MM.1S (cell line): ENCODE results near the gene MYOG.

ENCODE experiments used
- DNase-seq: peaks from one replicate; pipeline ENCODE4 v3.0.0-alpha.2; 2015
- H2AFZ ChIP-seq: fragments of 300-600 bp; sonication (generic); 2 replicates; pipeline ENCODE4 v1.6.0; 2016; ENCODE audit warnings: antibody characterized with exemption, low read length
- H3F3A ChIP-seq: fragments of 300-600 bp; sonication (generic); 2 replicates; pipeline ENCODE4 v1.6.1; 2016; ENCODE audit warnings: mild to moderate bottlenecking, antibody characterized with exemption, low read length, moderate library complexity, mixed read lengths; ENCODE audit not compliant: insufficient read depth
- H3K27ac ChIP-seq: fragments of 300-600 bp; sonication (generic); 2 replicates; pipeline ENCODE4 v1.5.1; 2016; ENCODE audit warnings: mild to moderate bottlenecking, low read length
- H3K27me3 ChIP-seq: fragments of 300-600 bp; sonication (generic); replicated peaks from 2 replicates; pipeline ENCODE4 v1.6.0; 2016; ENCODE audit warnings: low read length; ENCODE audit not compliant: insufficient read depth
- H3K36me3 ChIP-seq: fragments of 300-600 bp; sonication (generic); replicated peaks from 2 replicates; pipeline ENCODE4 v1.6.1; 2016; ENCODE audit warnings: mild to moderate bottlenecking, low read length, mixed read lengths; ENCODE audit not compliant: insufficient read depth
- H3K4me1 ChIP-seq: fragments of 300-600 bp; sonication (generic); 2 replicates; pipeline ENCODE4 v1.6.1; 2016; ENCODE audit warnings: low read length, mixed read lengths
- H3K4me2 ChIP-seq: fragments of 300-600 bp; sonication (generic); 2 replicates; pipeline ENCODE4 v1.6.0; 2016; ENCODE audit warnings: low read depth, low read length
- H3K4me3 ChIP-seq: fragments of 300-600 bp; sonication (generic); 2 replicates; pipeline ENCODE4 v1.5.1; 2016; ENCODE audit warnings: low read length, mixed read lengths
- H3K79me2 ChIP-seq: fragments of 300-600 bp; sonication (generic); 2 replicates; pipeline ENCODE4 v1.6.1; 2016; ENCODE audit warnings: mixed run types, low read length, mixed read lengths
- H3K9ac ChIP-seq: fragments of 300-600 bp; sonication (generic); 2 replicates; pipeline ENCODE4 v1.6.1; 2016; ENCODE audit warnings: low read length, mixed read lengths
- H3K9me2 ChIP-seq: fragments of 300-600 bp; sonication (generic); replicated peaks from 2 replicates; pipeline ENCODE4 v1.6.1; 2016; ENCODE audit warnings: mild to moderate bottlenecking, low read length, mixed read lengths; ENCODE audit not compliant: insufficient read depth
- H3K9me3 ChIP-seq: fragments of 300-600 bp; sonication (generic); replicated peaks from 2 replicates; pipeline ENCODE4 v1.6.1; 2016; ENCODE audit warnings: mild to moderate bottlenecking, low read length, mixed read lengths; ENCODE audit not compliant: insufficient read depth
- H4K20me1 ChIP-seq: fragments of 300-600 bp; sonication (generic); 2 replicates; pipeline ENCODE4 v1.6.1; 2016; ENCODE audit warnings: mild to moderate bottlenecking, low read length, moderate library complexity, mixed read lengths; ENCODE audit not compliant: insufficient read depth
- CTCF ChIP-seq: fragments of 300-600 bp; sonication (generic); IDR thresholded peaks from 2 replicates; pipeline ENCODE4 v1.5.1; 2016; ENCODE audit warnings: antibody characterized with exemption, low read length, mixed read lengths
- EZH2 ChIP-seq: fragments of 300-600 bp; sonication (generic); optimal IDR thresholded peaks from 2 replicates; pipeline ENCODE3; 2017; ENCODE audit warnings: low read depth, mild to moderate bottlenecking, antibody characterized with exemption, low read length, mixed read lengths
- EZH2phosphoT487 ChIP-seq: fragments of 300-600 bp; sonication (generic); IDR thresholded peaks from 2 replicates; pipeline ENCODE4 v1.6.1; 2018; ENCODE audit warnings: antibody characterized with exemption, low read length

MYOG gene

GRCh38 chr1:203058676-203058935, 27.2 kb downstream of the MYOG start:
- Histone ChIP-seq H3F3A (no peaks in the 10 kb centered on the region), H3K9me3 (no peaks in the 10 kb centered on the region), H2AFZ (no peak overlapping the region), H4K20me1 (no peaks in the 10 kb centered on the region), H3K9ac (no peak overlapping the region), H3K79me2 (no peaks in the 10 kb centered on the region), H3K9me2 (no peaks in the 10 kb centered on the region), H3K27me3 (no peaks in the 10 kb centered on the region), H3K36me3 (no peaks in the 10 kb centered on the region), H3K4me1 (no peaks in the 10 kb centered on the region), H3K27ac (no peak overlapping the region), H3K4me2 (no peak overlapping the region), H3K4me3 (no peak overlapping the region)
- no peak for DNase-seq
- TF ChIP-seq EZH2 (no peak), EZH2phosphoT487 (no peak), CTCF (no peak)

GRCh38 chr1:203057911-203058675, 27.7 kb downstream of the MYOG start:
- H3K36me3 ChIP-seq, result no peaks in the 10 kb centered on the region
- H3K4me1 ChIP-seq, result no peaks in the 10 kb centered on the region
- DNase-seq, result no peak
- no peak for TF ChIP-seq EZH2
- no peak for TF ChIP-seq EZH2phosphoT487
- TF ChIP-seq CTCF, result no peak
- H2AFZ ChIP-seq, result no peak overlapping the region
- H3K9ac ChIP-seq, result no peak overlapping the region
- no peak overlapping the region for H3K4me3 ChIP-seq
- no peak overlapping the region for H3K4me2 ChIP-seq
- no peaks in the 10 kb centered on the region for H4K20me1 ChIP-seq
- no peak overlapping the region for H3K27ac ChIP-seq
- H3K79me2 ChIP-seq, result no peaks in the 10 kb centered on the region
- no peaks in the 10 kb centered on the region for H3K27me3 ChIP-seq
- no peaks in the 10 kb centered on the region for H3K9me3 ChIP-seq
- no peaks in the 10 kb centered on the region for H3F3A ChIP-seq
- no peaks in the 10 kb centered on the region for H3K9me2 ChIP-seq

- TF ChIP-seq EZH2phosphoT487, result no peak
- TF ChIP-seq EZH2, result no peak
- TF ChIP-seq CTCF, result peak; percentile 56
- Histone ChIP-seq H3K9ac (no peak overlapping the region), H3K4me1 (no peaks in the 10 kb centered on the region), H3K9me3 (no peaks in the 10 kb centered on the region), H3K4me2 (no peak overlapping the region), H3K36me3 (no peaks in the 10 kb centered on the region), H3K9me2 (no peaks in the 10 kb centered on the region), H3F3A (no peaks in the 10 kb centered on the region), H3K4me3 (no peak overlapping the region), H2AFZ (no peak overlapping the region), H3K27ac (no peak overlapping the region), H4K20me1 (no peaks in the 10 kb centered on the region), H3K27me3 (no peaks in the 10 kb centered on the region), H3K79me2 (no peaks in the 10 kb centered on the region)
- no peak for DNase-seq
These were observed 29.3 kb downstream of the MYOG start for GRCh38 chr1:203056516-203056915.
